Chondrocyte (in vitro differentiated cells): Measurements from ENCODE around the gene ATM. TPM values are rescaled to one million over a fixed set of nuclear protein-coding genes. Genes with fewer than 3 reads are reported as not detected.

Source experiments
- DNase-seq: peaks from one replicate; pipeline ENCODE4 v3.0.0; 2021; ENCODE audit warnings: mixed read lengths, low spot score
- H3K27ac Mint-ChIP-seq: one replicate; pipeline ENCODE4 v1.8.0; 2021; ENCODE audit warnings: mild to moderate bottlenecking, moderate library complexity, mixed read lengths; ENCODE audit not compliant: unreplicated experiment
- H3K27me3 Mint-ChIP-seq: 2 replicates; pipeline ENCODE4 v1.8.0; 2021; ENCODE audit warnings: low read depth, mixed read lengths
- H3K36me3 Mint-ChIP-seq: 2 replicates; pipeline ENCODE4 v1.8.0; 2021; ENCODE audit warnings: low read depth, mixed read lengths
- H3K4me1 Mint-ChIP-seq: 2 replicates; pipeline ENCODE4 v1.8.0; 2021; ENCODE audit warnings: low read depth, mild to moderate bottlenecking, mixed read lengths
- H3K4me3 Mint-ChIP-seq: one replicate; pipeline ENCODE4 v1.8.0; 2021; ENCODE audit warnings: mild to moderate bottlenecking, moderate library complexity, mixed read lengths; ENCODE audit not compliant: unreplicated experiment
- H3K9me3 Mint-ChIP-seq: 2 replicates; pipeline ENCODE4 v1.8.0; 2021; ENCODE audit warnings: low read depth, mixed read lengths
- CTCF ChIP-seq: fragments of 200-600 bp; sonication (generic); IDR thresholded peaks from 2 replicates; pipeline ENCODE4 v1.5.0; 2021; ENCODE audit warnings: antibody characterized with exemption, mild to moderate bottlenecking, moderate library complexity
- long read RNA-seq: library from polyadenylated mRNA; stranded (forward); transcript quantifications from one replicate; pipeline ENCODE4 v2.0.0, GENCODE V29; 2021
- total RNA-seq: library from RNA; stranded (reverse); gene quantifications from 3 replicates; pipeline ENCODE4 v1.2.1, GENCODE V29; 2021

ATM gene
- 57.0 to 89.5 TPM (median 59.5 TPM) in 3 replicates for total RNA-seq
- long read RNA-seq, partial matches to known transcripts: 3 of 3 reads
- long read RNA-seq, other reads (novel, unspliced or antisense): 0 of 3 reads

DNA sequence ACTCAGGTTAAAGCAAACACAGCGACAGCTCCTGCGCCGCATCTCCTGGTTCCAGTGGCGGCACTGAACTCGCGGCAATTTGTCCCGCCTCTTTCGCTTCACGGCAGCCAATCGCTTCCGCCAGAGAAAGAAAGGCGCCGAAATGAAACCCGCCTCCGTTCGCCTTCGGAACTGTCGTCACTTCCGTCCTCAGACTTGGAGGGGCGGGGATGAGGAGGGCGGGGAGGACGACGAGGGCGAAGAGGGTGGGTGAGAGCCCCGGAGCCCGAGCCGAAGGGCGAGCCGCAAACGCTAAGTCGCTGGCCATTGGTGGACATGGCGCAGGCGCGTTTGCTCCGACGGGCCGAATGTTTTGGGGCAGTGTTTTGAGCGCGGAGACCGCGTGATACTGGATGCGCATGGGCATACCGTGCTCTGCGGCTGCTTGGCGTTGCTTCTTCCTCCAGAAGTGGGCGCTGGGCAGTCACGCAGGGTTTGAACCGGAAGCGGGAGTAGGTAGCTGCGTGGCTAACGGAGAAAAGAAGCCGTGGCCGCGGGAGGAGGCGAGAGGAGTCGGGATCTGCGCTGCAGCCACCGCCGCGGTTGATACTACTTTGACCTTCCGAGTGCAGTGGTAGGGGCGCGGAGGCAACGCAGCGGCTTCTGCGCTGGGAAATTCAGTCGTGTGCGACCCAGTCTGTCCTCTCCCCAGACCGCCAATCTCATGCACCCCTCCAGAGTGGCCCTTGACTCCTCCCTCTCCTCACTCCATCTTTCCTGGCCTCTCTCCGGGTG lies at the start of gene ATM, which contains the start of gene NPAT:
Gene ATM (plus strand): TSS at position 494 of the 774 bp plus-strand sequence. CDS start 4,558 bp downstream, outside the sequence.
Gene NPAT (minus strand): TSS at position 65 of the 774 bp plus-strand sequence. CDS start 102 bp downstream, outside the sequence.
- Mint-ChIP-seq H3K36me3 (no peaks in the 10 kb centered on the region), H3K4me1 (peaks cover 32% of the 10 kb centered on the region), H3K27me3 (no peaks in the 10 kb centered on the region), H3K4me3 (peak within 1 kb of the TSS; percentile 95), H3K27ac (no peak within 1 kb of the TSS), H3K9me3 (no peaks in the 10 kb centered on the region)
- TF ChIP-seq CTCF: peak; percentile 85
- peak; percentile 100 for DNase-seq

DNA sequence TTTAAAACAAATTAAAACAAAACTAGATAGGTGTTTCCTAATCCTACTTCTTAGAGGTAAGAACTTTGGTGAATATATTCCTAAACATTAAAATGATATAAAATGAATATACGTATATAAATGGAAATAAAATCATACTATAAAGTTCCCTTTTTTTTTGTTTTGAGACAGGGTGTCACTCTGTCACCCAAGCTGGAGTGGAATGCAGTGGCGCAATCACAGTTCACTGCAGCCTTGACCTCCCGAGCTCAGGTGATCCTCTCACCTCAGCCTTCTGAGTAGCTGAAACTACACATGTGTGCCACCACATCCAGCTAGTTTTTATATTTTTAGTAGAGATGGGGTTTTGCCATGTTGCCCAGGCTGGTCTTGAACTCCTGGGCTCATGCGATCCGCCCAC lies 45.3 kb upstream of the ATM start:
- TF ChIP-seq CTCF: no peak

DNA sequence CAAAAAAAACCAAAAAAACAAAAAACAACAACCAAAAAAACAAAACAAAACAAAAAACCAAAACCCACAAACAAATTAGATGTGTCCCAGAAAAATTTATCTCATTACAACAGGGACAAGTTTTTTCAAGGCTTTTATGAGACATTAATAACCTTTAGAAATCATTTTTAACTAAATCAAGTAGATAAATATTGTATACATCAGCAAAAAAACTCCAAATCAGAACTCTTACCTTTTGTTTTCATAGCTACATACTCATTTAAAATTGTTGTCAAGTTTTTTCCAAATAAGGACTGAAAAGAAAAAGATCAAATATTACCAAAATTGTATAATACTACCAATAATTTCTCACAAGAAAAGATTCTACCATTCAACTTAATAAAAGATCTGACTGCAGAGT lies 29.1 kb upstream of the ATM start:
- H3K9me3 Mint-ChIP-seq: no peaks in the 10 kb centered on the region
- no peak overlapping the region for H3K4me3 Mint-ChIP-seq
- no peak for TF ChIP-seq CTCF
- H3K4me1 Mint-ChIP-seq: peaks cover 5% of the 10 kb centered on the region
- no peak for DNase-seq
- no peak overlapping the region for H3K27ac Mint-ChIP-seq
- peaks cover 12% of the 10 kb centered on the region for H3K36me3 Mint-ChIP-seq
- H3K27me3 Mint-ChIP-seq: no peaks in the 10 kb centered on the region

More for the DNA sequence above, 45.3 kb upstream of the ATM start:
- H3K27ac Mint-ChIP-seq: no peak overlapping the region
- no peaks in the 10 kb centered on the region for H3K9me3 Mint-ChIP-seq
- H3K27me3 Mint-ChIP-seq: no peaks in the 10 kb centered on the region
- H3K4me3 Mint-ChIP-seq: no peak overlapping the region
- DNase-seq: no peak
- H3K36me3 Mint-ChIP-seq: peaks cover 29% of the 10 kb centered on the region
- H3K4me1 Mint-ChIP-seq: no peaks in the 10 kb centered on the region

DNA sequence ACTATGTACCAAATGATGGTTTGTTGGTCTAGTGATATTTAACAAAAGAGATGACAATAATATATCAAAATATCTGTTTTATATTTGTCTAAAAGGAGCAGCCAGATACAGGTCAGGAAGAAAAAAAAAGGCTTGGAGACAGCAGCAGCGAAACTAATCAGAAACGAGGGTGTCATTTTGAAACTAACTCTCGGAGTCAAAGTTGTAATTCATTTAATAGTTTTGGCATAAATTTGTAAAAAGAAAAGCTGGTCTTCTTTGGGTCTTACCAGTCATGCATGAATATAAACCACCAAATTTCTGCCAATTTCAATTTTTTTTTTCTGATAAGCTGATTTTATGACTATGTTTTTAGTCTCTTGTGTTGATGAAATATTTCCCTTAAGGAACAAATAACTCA lies 26.0 kb upstream of the ATM start:
- H3K27ac Mint-ChIP-seq: no peak overlapping the region
- no peak overlapping the region for H3K4me3 Mint-ChIP-seq
- H3K9me3 Mint-ChIP-seq: no peaks in the 10 kb centered on the region
- H3K4me1 Mint-ChIP-seq: peaks cover 20% of the 10 kb centered on the region
- no peak for TF ChIP-seq CTCF
- H3K27me3 Mint-ChIP-seq: no peaks in the 10 kb centered on the region
- DNase-seq: no peak
- H3K36me3 Mint-ChIP-seq: peaks cover 3% of the 10 kb centered on the region

DNA sequence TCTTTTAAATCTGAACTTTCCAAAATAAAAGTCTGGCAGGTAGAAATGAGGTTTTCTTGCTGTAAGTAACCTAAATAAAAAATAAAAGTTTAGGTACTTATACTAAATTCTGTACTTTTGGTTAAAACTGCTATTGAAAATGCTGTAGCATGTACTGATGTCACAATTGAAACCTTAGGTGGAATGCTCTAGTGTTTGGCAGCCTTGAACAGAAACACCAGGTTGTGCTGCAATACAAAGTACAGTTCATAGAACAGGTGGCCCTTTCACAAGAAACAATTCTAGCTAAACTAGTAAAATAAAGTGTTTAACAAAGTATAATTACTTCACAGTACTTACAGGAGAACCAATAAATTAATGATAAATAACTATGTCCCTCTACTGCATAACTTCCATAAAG lies 25.5 kb upstream of the ATM start:
- no peak for DNase-seq

More for the DNA sequence above, 25.5 kb upstream of the ATM start:
- H3K27me3 Mint-ChIP-seq: no peaks in the 10 kb centered on the region
- no peak overlapping the region for H3K27ac Mint-ChIP-seq
- peaks cover 3% of the 10 kb centered on the region for H3K36me3 Mint-ChIP-seq
- H3K4me3 Mint-ChIP-seq: no peak overlapping the region
- H3K9me3 Mint-ChIP-seq: no peaks in the 10 kb centered on the region
- H3K4me1 Mint-ChIP-seq: peaks cover 20% of the 10 kb centered on the region
- no peak for TF ChIP-seq CTCF
